AG04450 (cell line): Measurements from ENCODE around the gene TANGO6. TPM values are rescaled to one million over a fixed set of nuclear protein-coding genes. Genes with fewer than 3 reads are reported as not detected.
"Not testable (repeated sequence)": the region's sequence is repeated elsewhere in the genome, so short reads cannot be mapped to it uniquely, and the experiment has no call there.

Experiments
- CTCF ChIA-PET: fragments of 300-600, 350-600 bp; formaldehyde crosslinking; extraction: SDS; loops from one replicate; lab custom pipeline; 2022; ENCODE audit warnings: antibody characterized with exemption, inconsistent platforms; lab: Charles Lee
- POLR2A ChIA-PET: fragments of 350-600 bp; formaldehyde crosslinking; extraction: SDS; loops from one replicate; lab custom pipeline; 2021; ENCODE audit warnings: antibody characterized with exemption, inconsistent platforms; lab: Yijun Ruan, JAX
- DNase-seq: peaks from one replicate; pipeline ENCODE4 v3.0.0-alpha.2; 2011; ENCODE audit warnings: low read depth, low spot score
- H3K27ac ChIP-seq: one replicate; pipeline ENCODE4 v1.5.1; 2012; ENCODE audit warnings: low read depth, low read length, control low read depth
- H3K27me3 ChIP-seq: one replicate; pipeline ENCODE4 v1.6.0; 2012; ENCODE audit warnings: low read length; ENCODE audit not compliant: control insufficient read depth, insufficient read depth
- H3K4me3 ChIP-seq: 2 replicates; pipeline ENCODE4 v1.5.1; 2011; ENCODE audit warnings: mild to moderate bottlenecking, low read depth, low read length, control low read depth
- H3K9me3 ChIP-seq: 2 replicates; pipeline ENCODE4 v1.5.1; 2012; ENCODE audit warnings: low read length; ENCODE audit not compliant: control insufficient read depth, insufficient read depth
- polyA plus RNA-seq: library from polyadenylated mRNA; depleted of rRNA; stranded (reverse); fragments of >200 nt; gene quantifications from 2 replicates; pipeline ENCODE4 v1.2.3, GENCODE V29; 2011
- TF ChIP-seq, protein P1 (sequence below): IDR thresholded peaks from 2 replicates; pipeline ENCODE4 v1.5.1; 2011; ENCODE audit warnings: low read depth, low read length, control low read depth, inconsistent platforms

Gene TANGO6
- polyA plus RNA-seq, 1 experiment: 11.6 TPM

DNA sequence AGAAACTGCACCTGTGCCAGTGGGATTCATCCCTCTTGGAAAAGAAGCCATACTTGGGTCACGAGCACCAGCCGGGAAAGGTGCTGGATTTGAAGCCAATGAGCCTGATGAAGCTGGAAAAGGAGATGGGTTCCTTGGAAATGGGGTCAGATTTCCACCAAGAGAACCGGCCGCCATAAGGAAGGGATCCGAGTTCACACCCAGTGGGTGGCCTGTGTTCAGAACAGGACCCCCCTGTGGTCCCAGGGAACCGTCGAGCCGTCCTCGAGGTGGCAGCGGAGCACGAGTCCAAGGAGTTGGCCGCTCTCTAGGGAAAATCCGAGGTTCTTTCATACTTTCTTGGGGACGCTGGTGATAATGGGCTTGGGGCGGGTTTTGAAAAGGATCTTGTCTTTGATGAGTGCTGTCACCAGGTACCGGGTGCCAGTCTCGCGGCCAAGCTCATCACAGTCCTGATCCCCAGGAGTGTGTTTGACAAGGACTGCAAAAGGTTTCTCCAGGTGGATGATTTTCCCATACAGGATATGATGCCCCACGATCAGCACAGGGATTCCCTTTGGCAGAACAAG lies 276.8 kb downstream of the TANGO6 start:
- DNase-seq: no peak
- CTCF ChIA-PET: interaction anchor here (1.9 to 6.1 kb wide), 4 partner anchors 7 to 275 kb away, joined by 18 to 182 read pairs (median 41); partner anchors contain the start of gene TANGO6
- no peak overlapping the region for H3K27ac ChIP-seq
- H3K9me3 ChIP-seq: no peaks in the 10 kb centered on the region
- TF ChIP-seq, protein P1, sequence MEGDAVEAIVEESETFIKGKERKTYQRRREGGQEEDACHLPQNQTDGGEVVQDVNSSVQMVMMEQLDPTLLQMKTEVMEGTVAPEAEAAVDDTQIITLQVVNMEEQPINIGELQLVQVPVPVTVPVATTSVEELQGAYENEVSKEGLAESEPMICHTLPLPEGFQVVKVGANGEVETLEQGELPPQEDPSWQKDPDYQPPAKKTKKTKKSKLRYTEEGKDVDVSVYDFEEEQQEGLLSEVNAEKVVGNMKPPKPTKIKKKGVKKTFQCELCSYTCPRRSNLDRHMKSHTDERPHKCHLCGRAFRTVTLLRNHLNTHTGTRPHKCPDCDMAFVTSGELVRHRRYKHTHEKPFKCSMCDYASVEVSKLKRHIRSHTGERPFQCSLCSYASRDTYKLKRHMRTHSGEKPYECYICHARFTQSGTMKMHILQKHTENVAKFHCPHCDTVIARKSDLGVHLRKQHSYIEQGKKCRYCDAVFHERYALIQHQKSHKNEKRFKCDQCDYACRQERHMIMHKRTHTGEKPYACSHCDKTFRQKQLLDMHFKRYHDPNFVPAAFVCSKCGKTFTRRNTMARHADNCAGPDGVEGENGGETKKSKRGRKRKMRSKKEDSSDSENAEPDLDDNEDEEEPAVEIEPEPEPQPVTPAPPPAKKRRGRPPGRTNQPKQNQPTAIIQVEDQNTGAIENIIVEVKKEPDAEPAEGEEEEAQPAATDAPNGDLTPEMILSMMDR: no peak
- no peak overlapping the region for H3K4me3 ChIP-seq
- H3K27me3 ChIP-seq: no peaks in the 10 kb centered on the region
- POLR2A ChIA-PET: no interaction called here

DNA sequence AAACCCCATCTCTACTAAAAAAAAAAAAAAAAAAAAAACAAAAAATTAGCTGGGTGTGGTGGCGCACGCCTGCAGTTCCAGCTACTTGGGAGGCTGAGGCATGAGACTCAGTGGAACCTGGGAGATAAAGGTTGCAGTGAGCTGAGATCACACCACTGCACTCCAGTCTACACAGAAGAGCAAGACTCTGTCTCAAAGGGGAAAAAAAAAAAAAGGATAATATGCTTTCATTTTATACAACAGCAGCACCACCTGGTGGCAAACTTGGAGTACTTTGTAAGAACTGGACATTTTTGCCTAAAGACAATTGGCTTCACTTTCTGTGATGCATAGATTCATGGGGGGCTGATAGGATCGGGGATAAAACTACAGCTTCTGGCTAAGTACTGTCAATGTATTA lies 280.6 kb downstream of the TANGO6 start:
- H3K27me3 ChIP-seq: no peaks in the 10 kb centered on the region
- POLR2A ChIA-PET: interaction anchor here (0.5 to 0.7 kb wide), 2 partner anchors 280 to 518 kb away, joined by 3 to 6 read pairs; no protein-coding TSS in a partner anchor
- TF ChIP-seq, protein P1: peak; percentile 72

DNA sequence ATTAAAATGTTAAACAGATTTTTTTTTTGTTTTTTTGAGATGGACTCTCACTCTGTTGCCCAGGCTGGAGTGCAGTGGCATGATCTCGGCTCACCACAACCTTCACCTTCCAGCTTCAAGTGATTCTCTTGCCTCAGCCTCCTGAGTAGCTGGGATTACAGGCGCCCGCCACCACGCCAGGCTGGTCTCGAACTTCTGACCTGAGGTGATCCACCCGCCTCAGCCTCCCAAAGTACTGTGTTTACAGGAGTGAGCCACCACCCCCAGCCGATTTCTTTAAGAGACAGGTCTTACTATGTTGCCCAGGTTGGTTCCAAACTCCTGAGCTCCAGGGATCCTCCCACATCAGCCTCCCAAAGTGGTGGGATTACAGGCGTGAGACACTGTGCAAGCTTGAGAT lies 281.1 kb downstream of the TANGO6 start:
- CTCF ChIA-PET: interaction anchor here (0.5 to 6.1 kb wide), 39 partner anchors 8 to 606 kb away, joined by 3 to 182 read pairs (median 4); partner anchors contain the start of genes HAS3, SNTB2 and TANGO6
- H3K9me3 ChIP-seq: not testable (repeated sequence)

More for the DNA sequence above, 280.6 kb downstream of the TANGO6 start:
- DNase-seq: peak; percentile 51
- Histone ChIP-seq H3K27ac (no peak overlapping the region), H3K9me3 (no peaks in the 10 kb centered on the region), H3K4me3 (no peak overlapping the region)
- CTCF ChIA-PET: interaction anchor here (0.5 to 6.1 kb wide), 57 partner anchors 8 to 652 kb away, joined by 3 to 182 read pairs (median 4); partner anchors contain the start of genes HAS3, SNTB2 and TANGO6

DNA sequence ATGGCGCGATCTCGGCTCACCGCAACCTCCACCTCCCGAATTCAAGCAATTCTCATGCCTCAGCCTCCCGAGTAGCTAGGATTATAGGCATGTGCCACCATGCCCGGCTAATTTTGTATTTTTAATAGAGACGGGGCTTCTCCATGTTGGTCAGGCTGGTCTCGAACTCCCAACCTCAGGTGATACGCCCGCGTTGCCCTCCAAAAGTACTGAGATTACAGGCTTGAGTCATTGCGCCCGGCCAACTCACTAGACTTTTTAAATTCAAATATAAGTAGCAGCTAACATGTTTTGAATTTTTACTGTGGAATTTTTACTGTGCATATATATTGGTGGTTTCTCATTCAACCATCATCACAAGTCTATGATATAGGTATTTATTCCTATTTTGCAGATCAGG lies 281.6 kb downstream of the TANGO6 start:
- POLR2A ChIA-PET: not testable (repeated sequence)

More for the DNA sequence above, 281.1 kb downstream of the TANGO6 start:
- POLR2A ChIA-PET: interaction anchor here (0.7 kb wide), 1 partner anchor 280 kb away, joined by 3 read pairs; no protein-coding TSS in a partner anchor
- H3K27ac ChIP-seq, H3K27me3 ChIP-seq, H3K4me3 ChIP-seq, DNase-seq: not testable (repeated sequence)

DNA sequence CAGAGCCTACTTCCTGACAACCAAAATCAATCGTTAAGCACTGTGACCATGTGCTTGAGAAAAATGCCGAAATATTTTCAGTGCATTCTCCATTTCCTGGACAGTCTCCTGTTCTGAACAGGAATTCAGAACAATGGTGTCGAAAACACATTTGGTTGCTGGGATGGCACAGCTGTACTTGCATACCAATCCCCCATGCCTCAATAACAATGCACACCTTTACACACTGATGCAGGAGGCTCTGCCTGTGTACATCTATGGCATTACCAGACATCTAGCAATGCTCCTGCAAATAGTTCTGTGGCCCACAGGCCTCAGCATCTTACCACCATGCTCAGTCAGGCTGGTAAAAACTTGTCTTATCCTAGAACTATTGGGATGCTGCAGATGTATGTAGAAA lies 282.9 kb downstream of the TANGO6 start:
- ChIA-PET POLR2A (no interaction called here), CTCF (interaction anchor here (3.9 to 6.1 kb wide), 2 partner anchors 223 to 281 kb away, joined by 104 to 182 read pairs; partner anchors contain the start of gene TANGO6)
- no peak overlapping the region for H3K27ac ChIP-seq

More for the DNA sequence above, 281.6 kb downstream of the TANGO6 start:
- H3K4me3 ChIP-seq, DNase-seq, H3K9me3 ChIP-seq, H3K27ac ChIP-seq, H3K27me3 ChIP-seq: not testable (repeated sequence)
- CTCF ChIA-PET: interaction anchor here (0.5 to 6.1 kb wide), 15 partner anchors 9 to 607 kb away, joined by 3 to 182 read pairs (median 4); partner anchors contain the start of gene TANGO6

DNA sequence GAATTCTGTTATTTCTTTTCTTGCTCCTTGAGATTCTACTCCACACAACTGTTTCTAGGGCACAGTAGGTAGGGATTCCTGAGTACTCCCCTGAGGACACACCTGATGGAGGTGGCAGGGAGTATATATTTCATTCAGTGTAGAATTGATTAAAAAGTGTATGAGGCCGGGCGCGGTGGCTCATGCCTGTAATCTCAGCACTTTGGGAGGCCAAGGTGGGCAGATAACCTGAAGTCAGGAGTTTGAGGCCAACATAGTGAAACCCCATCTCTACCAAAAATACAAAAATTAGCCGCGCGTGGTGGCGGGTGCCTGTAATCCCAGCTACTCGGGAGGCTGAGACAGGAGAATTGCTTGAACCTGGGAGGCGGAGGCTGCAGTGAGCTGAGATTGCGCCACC lies 283.5 kb downstream of the TANGO6 start:
- H3K9me3 ChIP-seq, DNase-seq, POLR2A ChIA-PET, H3K27ac ChIP-seq, H3K27me3 ChIP-seq, H3K4me3 ChIP-seq: not testable (repeated sequence)
- CTCF ChIA-PET: interaction anchor here (0.6 to 4.1 kb wide), 3 partner anchors 171 to 279 kb away, joined by 4 to 21 read pairs (median 5); no protein-coding TSS in a partner anchor

More for the DNA sequence above, 282.9 kb downstream of the TANGO6 start:
- DNase-seq: no peak
- TF ChIP-seq, protein P1: no peak
- H3K27me3 ChIP-seq: no peaks in the 10 kb centered on the region
- H3K4me3 ChIP-seq: no peak overlapping the region
- no peaks in the 10 kb centered on the region for H3K9me3 ChIP-seq
